ENCODE data around the gene UBXN11. TPM values are rescaled to one million over a fixed set of nuclear protein-coding genes. Genes with fewer than 3 reads are reported as not detected.

The UBXN11 gene
- polyA plus RNA-seq, 1 of the 3 experiments (the other 2 are of a cell fraction) = 30.6 TPM

DNA sequence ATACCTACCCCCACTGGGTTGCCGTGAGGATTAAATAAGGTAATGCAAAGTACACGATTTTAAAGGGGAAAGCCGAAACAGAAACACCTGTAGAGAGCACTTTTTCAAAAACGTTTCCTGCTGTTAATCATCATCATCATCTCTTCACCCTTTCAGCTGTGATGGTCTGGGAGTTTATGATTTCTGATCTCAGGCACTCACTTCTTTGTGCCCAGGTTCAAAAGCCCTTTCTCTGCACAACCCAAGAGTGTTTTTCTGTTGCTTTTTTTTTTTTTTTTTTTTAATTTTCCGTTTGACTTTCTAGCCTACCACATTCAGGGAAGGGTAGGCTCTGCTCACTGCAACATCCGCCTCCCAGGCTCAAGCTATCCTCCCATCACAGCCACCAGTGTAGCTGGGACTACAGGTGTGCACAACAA, 936 bp upstream of the UBXN11 start:
- TF ChIP-seq TAF1 (IDR thresholded peaks at IDR 0.05; ENCODE audit: borderline replicate concordance, low read depth, low read length) (no peak), GATA2 (CRISPR knock-in tag; IDR thresholded peaks at IDR 0.05) (no peak), EZH2phosphoT487 (IDR thresholded peaks at IDR 0.05; ENCODE audit: borderline replicate concordance, low read depth) (no peak), FOSL2 (IDR thresholded peaks at IDR 0.05; ENCODE audit: borderline replicate concordance, low read depth) (no peak), POLR2AphosphoS5 (IDR thresholded peaks at IDR 0.05; ENCODE audit: low read depth, low read length) (no peak), MXI1 (IDR thresholded peaks at IDR 0.05; ENCODE audit: low read depth, low read length) (no peak)
- Histone ChIP-seq H3K4me2 (no peak overlapping the region), H3K4me1 (ENCODE audit: control insufficient read depth in 1 of 2, insufficient read depth in 2 of 2, low read depth in 1 of 2, low read length in 1 of 2) (peaks cover 0 to 9% of the 10 kb centered on the region in 2 experiments; a peak in 1 of 4 replicates), H3K9me3 (no peaks in the 10 kb centered on the region), H3K79me2 (ENCODE audit: insufficient read depth) (peaks cover 8% of the 10 kb centered on the region; the same call in 1 of the 2 replicates), H3K9ac (no peak overlapping the region), H3K9me2 (no peaks in the 10 kb centered on the region), H3F3A (replicated peaks; ENCODE audit: insufficient read depth) (no peaks in the 10 kb centered on the region), H4K20me1 (ENCODE audit: insufficient read depth) (no peaks in the 10 kb centered on the region), H3K27me3 (ENCODE audit: insufficient read depth) (no peaks in the 10 kb centered on the region; the same call in 1 of the 2 replicates), H2AFZ (ENCODE audit: low read depth) (peak overlapping the region; percentile 88), H3K36me3 (replicated peaks in 1 of 2; ENCODE audit: control insufficient read depth in 1 of 2, insufficient read depth in 2 of 2, low read length in 1 of 2) (no peaks in the 10 kb centered on the region), H3K4me3 (ENCODE audit: low read depth in 2 of 2, low read length in 1 of 2) (no peak overlapping the region), H3K27ac (ENCODE audit: low read depth in 2 of 2, low read length in 1 of 2) (no peak overlapping the region)
- WGBS (ENCODE audit: low lambda C conversion rate) = 46% methylated on average over 6 of the region's 6 CpGs
- ChIA-PET POLR2A (interaction anchor here (0.7 kb wide), 1 partner anchor 131 kb away, joined by 6 read pairs; no protein-coding TSS in a partner anchor), CTCF (interaction anchor here (1.3 to 5.6 kb wide), 4 partner anchors 11 to 32 kb away, joined by 3 to 41 read pairs (median 6); partner anchors contain the start of gene CD52)
- DNase-seq = no peak

DNA sequence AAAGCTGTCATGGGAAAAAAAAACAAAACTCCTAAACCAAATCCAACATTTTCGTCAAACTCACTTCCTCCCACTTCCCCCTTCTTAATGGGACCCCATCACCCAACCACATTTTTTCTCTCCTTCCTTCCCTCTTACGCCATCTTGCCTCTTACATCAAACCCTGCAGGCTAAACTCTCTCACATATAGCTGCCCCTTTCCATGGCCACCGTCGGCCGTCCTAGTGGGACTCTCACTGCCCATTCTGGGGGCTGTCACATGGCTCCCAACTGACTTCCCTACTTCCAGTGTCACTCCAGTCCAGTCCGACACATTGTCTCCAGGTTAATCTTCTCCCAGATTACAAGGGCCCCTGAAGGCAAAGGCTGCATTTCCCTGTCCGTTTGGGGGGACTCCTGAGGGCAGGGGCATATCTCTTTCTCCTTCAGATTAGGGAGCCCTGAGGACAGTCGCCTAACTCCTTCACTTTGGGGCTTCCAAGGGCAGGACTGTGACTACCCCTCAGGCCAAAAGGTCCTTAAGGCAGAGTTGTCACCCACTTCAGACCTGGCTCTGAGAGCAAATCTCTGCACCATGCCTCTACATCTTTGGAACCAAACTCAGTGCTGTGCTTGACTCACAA, 658 bp downstream of the UBXN11 start:
- ChIA-PET POLR2A (no interaction called here), CTCF (interaction anchor here (1.3 to 5.6 kb wide), 4 partner anchors 16 to 111 kb away, joined by 3 to 41 read pairs (median 10); no protein-coding TSS in a partner anchor)
- Histone ChIP-seq H3K9ac (peak overlapping the region; percentile 88), H3K27ac (ENCODE audit: low read depth in 2 of 2, low read length in 1 of 2) (peak overlapping the region; percentile 12 to 27; a peak in 2 of 4 replicates), H3K36me3 (replicated peaks in 1 of 2; ENCODE audit: control insufficient read depth in 1 of 2, insufficient read depth in 2 of 2, low read length in 1 of 2) (no peaks in the 10 kb centered on the region), H3K9me2 (no peaks in the 10 kb centered on the region), H3K27me3 (ENCODE audit: insufficient read depth) (no peaks in the 10 kb centered on the region; the same call in 1 of the 2 replicates), H3K4me2 (peak overlapping the region; percentile 98), H3F3A (replicated peaks; ENCODE audit: insufficient read depth) (no peaks in the 10 kb centered on the region), H3K4me3 (ENCODE audit: low read depth in 2 of 2, low read length in 1 of 2) (peak overlapping the region; percentile 81 to 92), H3K79me2 (ENCODE audit: insufficient read depth) (peaks cover 8% of the 10 kb centered on the region; the same call in 1 of the 2 replicates), H4K20me1 (ENCODE audit: insufficient read depth) (no peaks in the 10 kb centered on the region), H2AFZ (ENCODE audit: low read depth) (peak overlapping the region; percentile 95), H3K4me1 (ENCODE audit: control insufficient read depth in 1 of 2, insufficient read depth in 2 of 2, low read depth in 1 of 2, low read length in 1 of 2) (peaks cover 0 to 9% of the 10 kb centered on the region in 2 experiments; a peak in 1 of 4 replicates), H3K9me3 (no peaks in the 10 kb centered on the region)
- DNase-seq = no peak
- no peak for TF ChIP-seq GABPA (IDR thresholded peaks at IDR 0.05; ENCODE audit: low read depth)
- no peak for TF ChIP-seq TAF1 (IDR thresholded peaks at IDR 0.05; ENCODE audit: borderline replicate concordance, low read depth, low read length)
- TF ChIP-seq, protein P1, sequence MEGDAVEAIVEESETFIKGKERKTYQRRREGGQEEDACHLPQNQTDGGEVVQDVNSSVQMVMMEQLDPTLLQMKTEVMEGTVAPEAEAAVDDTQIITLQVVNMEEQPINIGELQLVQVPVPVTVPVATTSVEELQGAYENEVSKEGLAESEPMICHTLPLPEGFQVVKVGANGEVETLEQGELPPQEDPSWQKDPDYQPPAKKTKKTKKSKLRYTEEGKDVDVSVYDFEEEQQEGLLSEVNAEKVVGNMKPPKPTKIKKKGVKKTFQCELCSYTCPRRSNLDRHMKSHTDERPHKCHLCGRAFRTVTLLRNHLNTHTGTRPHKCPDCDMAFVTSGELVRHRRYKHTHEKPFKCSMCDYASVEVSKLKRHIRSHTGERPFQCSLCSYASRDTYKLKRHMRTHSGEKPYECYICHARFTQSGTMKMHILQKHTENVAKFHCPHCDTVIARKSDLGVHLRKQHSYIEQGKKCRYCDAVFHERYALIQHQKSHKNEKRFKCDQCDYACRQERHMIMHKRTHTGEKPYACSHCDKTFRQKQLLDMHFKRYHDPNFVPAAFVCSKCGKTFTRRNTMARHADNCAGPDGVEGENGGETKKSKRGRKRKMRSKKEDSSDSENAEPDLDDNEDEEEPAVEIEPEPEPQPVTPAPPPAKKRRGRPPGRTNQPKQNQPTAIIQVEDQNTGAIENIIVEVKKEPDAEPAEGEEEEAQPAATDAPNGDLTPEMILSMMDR (IDR thresholded peaks at IDR 0.05) = no peak
- TF ChIP-seq TCF12 (IDR thresholded peaks at IDR 0.05) = no peak
- 16% methylated on average over 8 of the region's 8 CpGs for WGBS (ENCODE audit: low lambda C conversion rate)
